ENCODE results near the gene TLE4.
"Not testable (repeated sequence)": the region's sequence is repeated elsewhere in the genome, so short reads cannot be mapped to it uniquely, and the experiment has no call there.

The TLE4 gene

GRCh38 chr9:79642671-79643070, 70.9 kb downstream of the TLE4 start:
- TF ChIP-seq, protein P1, sequence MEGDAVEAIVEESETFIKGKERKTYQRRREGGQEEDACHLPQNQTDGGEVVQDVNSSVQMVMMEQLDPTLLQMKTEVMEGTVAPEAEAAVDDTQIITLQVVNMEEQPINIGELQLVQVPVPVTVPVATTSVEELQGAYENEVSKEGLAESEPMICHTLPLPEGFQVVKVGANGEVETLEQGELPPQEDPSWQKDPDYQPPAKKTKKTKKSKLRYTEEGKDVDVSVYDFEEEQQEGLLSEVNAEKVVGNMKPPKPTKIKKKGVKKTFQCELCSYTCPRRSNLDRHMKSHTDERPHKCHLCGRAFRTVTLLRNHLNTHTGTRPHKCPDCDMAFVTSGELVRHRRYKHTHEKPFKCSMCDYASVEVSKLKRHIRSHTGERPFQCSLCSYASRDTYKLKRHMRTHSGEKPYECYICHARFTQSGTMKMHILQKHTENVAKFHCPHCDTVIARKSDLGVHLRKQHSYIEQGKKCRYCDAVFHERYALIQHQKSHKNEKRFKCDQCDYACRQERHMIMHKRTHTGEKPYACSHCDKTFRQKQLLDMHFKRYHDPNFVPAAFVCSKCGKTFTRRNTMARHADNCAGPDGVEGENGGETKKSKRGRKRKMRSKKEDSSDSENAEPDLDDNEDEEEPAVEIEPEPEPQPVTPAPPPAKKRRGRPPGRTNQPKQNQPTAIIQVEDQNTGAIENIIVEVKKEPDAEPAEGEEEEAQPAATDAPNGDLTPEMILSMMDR (IDR thresholded peaks at IDR 0.05; ENCODE audit: extremely low read depth, missing control alignments) = no peak
- no peak for DNase-seq (ENCODE audit: low spot score)

DNA sequence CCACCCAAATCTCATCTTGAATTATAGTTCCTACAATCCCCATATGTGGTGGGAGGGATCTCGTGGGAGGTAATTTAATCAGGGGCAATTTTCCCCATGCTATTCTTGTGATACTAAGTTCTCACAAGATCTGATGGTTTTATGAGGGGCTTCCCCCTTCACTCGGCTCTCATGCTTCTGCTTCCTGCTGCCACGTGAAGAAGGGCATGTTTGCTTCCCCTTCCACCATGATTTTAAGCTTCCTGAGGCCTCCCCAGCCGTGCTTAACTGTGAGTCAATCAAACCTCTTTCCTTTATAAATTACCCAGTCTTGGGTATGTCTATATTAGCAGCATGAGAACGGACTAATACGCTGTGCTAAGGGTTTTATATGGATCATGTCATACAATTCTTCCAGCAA, 72.3 kb downstream of the TLE4 start:
- DNase-seq (ENCODE audit: low spot score) = no peak
- TF ChIP-seq, protein P1 (IDR thresholded peaks at IDR 0.05; ENCODE audit: extremely low read depth, missing control alignments) = no peak

- TF ChIP-seq, protein P1 (IDR thresholded peaks at IDR 0.05; ENCODE audit: extremely low read depth, missing control alignments) = no peak
Measured at GRCh38 chr9:79644601-79645000, 72.8 kb downstream of the TLE4 start.

GRCh38 chr9:79645110-79645509, 73.3 kb downstream of the TLE4 start:
- DNase-seq (ENCODE audit: low spot score) = no peak
- TF ChIP-seq, protein P1 (IDR thresholded peaks at IDR 0.05; ENCODE audit: extremely low read depth, missing control alignments) = no peak

More at GRCh38 chr9:79644601-79645000, 72.8 kb downstream of the TLE4 start:
- DNase-seq (ENCODE audit: low spot score) = no peak

DNA sequence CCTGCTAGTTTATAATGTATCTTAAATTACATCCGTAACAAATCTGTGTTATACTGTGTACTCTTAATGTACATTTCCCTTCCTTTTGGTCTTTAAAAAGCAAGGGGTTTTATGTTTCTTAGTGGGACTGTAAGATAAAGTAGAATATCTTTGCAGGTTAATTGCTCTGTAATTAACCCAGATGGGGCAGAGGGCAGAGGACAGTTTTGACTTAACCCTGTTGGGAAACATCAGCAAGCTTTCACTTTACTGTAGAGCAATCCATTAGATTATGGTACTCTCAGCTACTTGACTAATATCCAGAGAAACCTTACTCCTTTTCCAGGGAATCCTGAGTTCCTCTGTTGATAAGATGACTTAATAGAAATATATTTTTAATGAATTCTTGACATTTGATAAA, 74.3 kb downstream of the TLE4 start:
- DNase-seq (ENCODE audit: low spot score) = no peak
- TF ChIP-seq, protein P1 (IDR thresholded peaks at IDR 0.05; ENCODE audit: extremely low read depth, missing control alignments) = no peak

GRCh38 chr9:79651251-79651795, 79.6 kb downstream of the TLE4 start:
- DNase-seq (ENCODE audit: low spot score) = no peak
- TF ChIP-seq, protein P1 (IDR thresholded peaks at IDR 0.05; ENCODE audit: extremely low read depth, missing control alignments) = no peak

GRCh38 chr9:79652598-79652997, 80.8 kb downstream of the TLE4 start:
- DNase-seq (ENCODE audit: low spot score) = no peak

DNA sequence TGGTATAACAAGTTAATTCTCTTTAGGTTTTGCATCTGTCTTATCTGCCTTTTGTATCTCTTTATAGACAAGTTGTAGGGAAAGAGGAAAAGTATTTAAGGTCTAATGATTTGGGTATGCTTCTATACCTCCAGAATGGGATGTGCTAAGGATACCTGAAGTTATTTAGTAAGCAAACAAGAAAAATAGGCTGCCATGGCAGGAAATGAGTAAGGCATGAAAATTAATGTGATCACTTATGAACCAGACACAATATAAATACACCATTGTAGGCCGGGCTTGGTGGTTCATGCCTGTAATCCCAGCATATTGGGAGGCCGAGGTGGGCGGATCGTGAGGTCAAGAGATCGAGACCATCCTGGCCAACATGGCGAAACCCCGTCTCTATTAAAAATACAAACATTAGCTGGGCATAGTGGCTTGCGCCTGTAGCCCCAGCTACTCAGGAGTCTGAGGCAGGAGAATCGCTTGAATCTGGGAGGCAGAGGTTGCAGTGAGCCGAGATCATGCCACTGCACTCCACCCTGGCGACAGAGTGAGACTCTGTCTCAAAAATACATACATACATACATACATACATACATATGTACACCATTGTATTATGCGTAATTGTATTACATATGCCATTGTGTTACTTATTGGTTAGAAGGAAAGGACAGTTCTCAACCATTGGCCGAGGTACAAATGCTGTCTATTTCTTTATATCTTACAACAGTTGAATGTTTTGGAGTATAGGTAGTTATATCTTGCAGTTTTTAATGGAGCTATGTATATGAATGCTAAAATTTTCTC, 83.0 kb downstream of the TLE4 start:
- DNase-seq (ENCODE audit: low spot score) = not testable (repeated sequence)

More at GRCh38 chr9:79652598-79652997, 80.8 kb downstream of the TLE4 start:
- TF ChIP-seq, protein P1 (IDR thresholded peaks at IDR 0.05; ENCODE audit: extremely low read depth, missing control alignments) = no peak

All from GM20000 (cell line).